GM13976 (cell line): ENCODE measurements around the gene SMIM11.

Experiments
- DNase-seq: peaks from one replicate; pipeline ENCODE4 v3.0.0; 2012; ENCODE audit warnings: low spot score
- CTCF ChIP-seq: IDR thresholded peaks from 2 replicates; pipeline ENCODE4 v1.5.1; 2012; ENCODE audit warnings: borderline replicate concordance, mild to moderate bottlenecking; ENCODE audit not compliant: insufficient read depth; ENCODE audit errors: extremely low read depth, missing control alignments, control extremely low read depth
- in situ Hi-C: fragments of 300-500 bp; cut with MboI; formaldehyde crosslinking; loops from one replicate; pipeline ENCODE4 v1.12.0; 2022; ENCODE audit warnings: low sequenced_read_pairs, mixed read lengths, inconsistent platforms; ENCODE audit not compliant: unreplicated experiment

SMIM11 gene

GRCh38 chr21:34352556-34352955, 22.8 kb upstream of the SMIM11 start:
- no peak for TF ChIP-seq CTCF
- DNase-seq: no peak
- in situ Hi-C loops: no loop called here

GRCh38 chr21:34353182-34353581, 22.1 kb upstream of the SMIM11 start:
- TF ChIP-seq CTCF: no peak
- in situ Hi-C loops: no loop called here
- no peak for DNase-seq

GRCh38 chr21:34354836-34355235, 20.5 kb upstream of the SMIM11 start:
- no peak for TF ChIP-seq CTCF
- in situ Hi-C loops: no loop called here
- DNase-seq: no peak

DNA sequence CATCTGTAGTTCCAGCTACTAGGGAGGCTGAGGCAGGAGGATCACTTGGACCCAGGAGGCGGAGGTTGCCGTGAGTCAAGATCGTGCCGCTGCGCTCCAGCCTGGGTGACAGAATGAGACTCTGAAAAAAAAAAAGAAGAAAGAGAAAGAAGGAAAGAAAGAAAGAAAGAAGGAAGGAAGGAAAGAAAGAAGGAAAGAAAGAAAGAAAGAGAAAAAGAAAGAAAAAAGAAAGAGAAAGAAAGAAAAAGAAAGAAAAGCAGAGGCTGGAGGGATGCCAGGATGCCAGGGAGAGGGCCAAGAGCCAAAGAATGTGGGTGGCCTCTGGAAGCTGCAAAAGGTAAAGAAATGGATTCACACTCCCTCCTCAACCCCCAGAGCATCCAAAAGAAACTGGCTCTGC, 19.7 kb upstream of the SMIM11 start:
- no peak for DNase-seq
- TF ChIP-seq CTCF: no peak
- in situ Hi-C loops: no loop called here

- in situ Hi-C loops: no loop called here
- no peak for TF ChIP-seq CTCF
- no peak for DNase-seq
These were observed 17.4 kb upstream of the SMIM11 start for GRCh38 chr21:34357889-34358288.

- in situ Hi-C loops: no loop called here
- no peak for TF ChIP-seq CTCF
- no peak for DNase-seq
These were observed 16.4 kb upstream of the SMIM11 start for GRCh38 chr21:34358866-34359265.
